Mesenchymal stem cell (in vitro differentiated cells and primary cell): ENCODE results near the gene SMAD3.
A peak's percentile ranks its signal among the peaks of the same experiment; 100 is the strongest.

Experiments
- DNase-seq: peaks from one replicate; pipeline ENCODE4 v3.0.0-alpha.2; 2013
- H2AFZ ChIP-seq: one replicate; pipeline ENCODE4 v1.6.1; 2013; ENCODE audit warnings: low read depth, mild to moderate bottlenecking, control low read depth, inconsistent platforms, low read length, moderate library complexity
- H2AK5ac ChIP-seq: 2 replicates; pipeline ENCODE4 v1.6.1; 2013; ENCODE audit warnings: low read length, moderate library complexity, mild to moderate bottlenecking, inconsistent platforms; ENCODE audit not compliant: severe bottlenecking
- H2BK120ac ChIP-seq: one replicate; pipeline ENCODE4 v1.6.1; 2013; ENCODE audit warnings: low read depth, mild to moderate bottlenecking, inconsistent platforms, low read length, moderate library complexity
- H2BK12ac ChIP-seq, 2 experiments: one replicate each; pipeline ENCODE4 v1.6.1; 2013; ENCODE audit warnings: inconsistent platforms in 2 of 2, low read length in 2 of 2, mild to moderate bottlenecking in 2 of 2, moderate library complexity in 2 of 2, control low read depth in 1 of 2
- H2BK15ac ChIP-seq: one replicate; pipeline ENCODE4 v1.6.1; 2013; ENCODE audit warnings: mild to moderate bottlenecking, low read depth, inconsistent platforms; ENCODE audit not compliant: poor library complexity, severe bottlenecking
- H2BK5ac ChIP-seq: 2 replicates; pipeline ENCODE4 v1.6.1; 2013; ENCODE audit warnings: low read depth, mild to moderate bottlenecking, low read length, control low read depth, inconsistent platforms; ENCODE audit not compliant: poor library complexity, severe bottlenecking
- H3K14ac ChIP-seq, 2 experiments: one replicate each; pipeline ENCODE4 v1.6.1; 2013; ENCODE audit warnings: inconsistent platforms in 2 of 2, low read length in 2 of 2, control low read depth in 1 of 2, mild to moderate bottlenecking in 1 of 2, moderate library complexity in 1 of 2
- H3K18ac ChIP-seq, 2 experiments: one replicate each; pipeline ENCODE4 v1.6.1; 2013; ENCODE audit warnings: inconsistent platforms in 2 of 2, low read length in 2 of 2, control low read depth in 1 of 2, low read depth in 1 of 2, mild to moderate bottlenecking in 1 of 2
- H3K23ac ChIP-seq, 2 experiments: one replicate each; pipeline ENCODE4 v1.6.1; 2013; ENCODE audit warnings: inconsistent platforms in 2 of 2, low read length in 2 of 2, mild to moderate bottlenecking in 2 of 2, moderate library complexity in 2 of 2, control low read depth in 1 of 2
- H3K27ac ChIP-seq: 2 replicates; pipeline ENCODE4 v1.5.1; 2013; ENCODE audit warnings: mild to moderate bottlenecking, moderate library complexity, low read length, control low read depth, inconsistent platforms; ENCODE audit not compliant: poor library complexity, severe bottlenecking
- H3K27me3 ChIP-seq, 2 experiments: 2 replicates each; pipeline versions ENCODE4 v1.6.1 to v1.7.0; 2013; ENCODE audit warnings: low read length in 2 of 2, mild to moderate bottlenecking in 2 of 2, moderate library complexity in 2 of 2, control low read depth in 1 of 2, inconsistent platforms in 1 of 2; ENCODE audit not compliant: control insufficient read depth in 1 of 2, insufficient read depth in 1 of 2
- H3K36me3 ChIP-seq, 2 experiments: 2 replicates each; pipeline versions ENCODE4 v1.6.1 to v1.7.0; 2013; ENCODE audit warnings: low read length in 2 of 2, control low read depth in 1 of 2, inconsistent platforms in 1 of 2, low read depth in 1 of 2, mild to moderate bottlenecking in 1 of 2; ENCODE audit not compliant: insufficient read depth in 2 of 2, control insufficient read depth in 1 of 2
- H3K4ac ChIP-seq, 2 experiments: one replicate each; pipeline ENCODE4 v1.6.1; 2013; ENCODE audit warnings: inconsistent platforms in 2 of 2, low read length in 2 of 2, mild to moderate bottlenecking in 2 of 2, moderate library complexity in 2 of 2, control low read depth in 1 of 2, low read depth in 1 of 2
- H3K4me1 ChIP-seq: 2 replicates; pipeline ENCODE4 v1.6.1; 2013; ENCODE audit warnings: low read depth, low read length, control low read depth; ENCODE audit not compliant: control insufficient read depth, insufficient read depth
- H3K4me2 ChIP-seq: 2 replicates; pipeline ENCODE4 v1.6.1; 2013; ENCODE audit warnings: low read length, mild to moderate bottlenecking, inconsistent platforms; ENCODE audit not compliant: poor library complexity, severe bottlenecking
- H3K4me3 ChIP-seq, 2 experiments: 2 replicates each; pipeline versions ENCODE4 v1.5.1 to v1.7.0; 2013; ENCODE audit warnings: low read length in 2 of 2, mild to moderate bottlenecking in 2 of 2, control low read depth in 1 of 2, low read depth in 1 of 2; ENCODE audit not compliant: insufficient read depth in 1 of 2
- H3K79me1 ChIP-seq: replicated peaks from 2 replicates; pipeline ENCODE4 v1.6.1; 2013; ENCODE audit warnings: mild to moderate bottlenecking, control low read depth, low read length, inconsistent platforms; ENCODE audit not compliant: poor library complexity, severe bottlenecking
- H3K9ac ChIP-seq: 2 replicates; pipeline ENCODE4 v1.7.0; 2013; ENCODE audit warnings: mild to moderate bottlenecking, low read length, moderate library complexity
- H3K9me3 ChIP-seq: 2 replicates; pipeline ENCODE4 v1.7.0; 2013; ENCODE audit warnings: mild to moderate bottlenecking, low read length; ENCODE audit not compliant: control insufficient read depth
- H4K8ac ChIP-seq: one replicate; pipeline ENCODE4 v1.6.1; 2013; ENCODE audit warnings: inconsistent platforms, mild to moderate bottlenecking, low read length, moderate library complexity
- H4K91ac ChIP-seq: one replicate; pipeline ENCODE4 v1.6.1; 2013; ENCODE audit warnings: mild to moderate bottlenecking, low read length, inconsistent platforms
- WGBS: methylation state at CpG from one replicate; pipeline ENCODE4 v1.1.7; 2013; ENCODE audit warnings: mixed read lengths; 5-methylcytosine and 5-hydroxymethylcytosine counted together

SMAD3 gene

GRCh38 chr15:67096546-67097294, 31.3 kb downstream of the SMAD3 start:
- Histone ChIP-seq H3K79me1 (peaks cover 31% of the 10 kb centered on the region), H3K23ac (peak overlapping the region in 1 of 2 experiments; percentile 6), H3K9ac (peak overlapping the region; percentile 19), H2AFZ (no peak overlapping the region), H3K36me3 (peaks cover 12 to 41% of the 10 kb centered on the region in 2 experiments), H3K18ac (peak overlapping the region in 1 of 2 experiments; percentile 13), H2BK5ac (no peak overlapping the region), H2BK120ac (no peak overlapping the region), H2BK12ac (no peak overlapping the region), H3K4ac (no peak overlapping the region), H3K27ac (no peak overlapping the region), H2AK5ac (no peak overlapping the region), H4K8ac (no peak overlapping the region), H3K4me3 (no peak overlapping the region), H4K91ac (no peak overlapping the region), H3K14ac (no peak overlapping the region), H2BK15ac (no peak overlapping the region), H3K4me1 (peaks cover 16% of the 10 kb centered on the region), H3K9me3 (no peaks in the 10 kb centered on the region), H3K27me3 (no peaks in the 10 kb centered on the region), H3K4me2 (no peak overlapping the region)
- DNase-seq = peak; percentile 62
- 92% methylated on average over 2 of the region's 2 CpGs for WGBS

- Histone ChIP-seq H3K4me3 (no peak overlapping the region), H3K4me1 (peaks cover 16% of the 10 kb centered on the region), H2AFZ (no peak overlapping the region), H2BK15ac (no peak overlapping the region), H3K27ac (no peak overlapping the region), H2BK12ac (no peak overlapping the region), H4K8ac (no peak overlapping the region), H2AK5ac (no peak overlapping the region), H2BK120ac (no peak overlapping the region), H4K91ac (no peak overlapping the region), H3K36me3 (peaks cover 12 to 41% of the 10 kb centered on the region in 2 experiments), H3K4ac (no peak overlapping the region), H3K9ac (peak overlapping the region; percentile 58), H3K79me1 (peaks cover 27% of the 10 kb centered on the region), H3K18ac (no peak overlapping the region), H3K27me3 (no peaks in the 10 kb centered on the region), H3K9me3 (no peaks in the 10 kb centered on the region), H3K4me2 (no peak overlapping the region), H2BK5ac (no peak overlapping the region), H3K23ac (no peak overlapping the region), H3K14ac (no peak overlapping the region)
- 96% methylated on average over 4 of the region's 4 CpGs for WGBS
- DNase-seq = no peak
These were observed 32.0 kb downstream of the SMAD3 start for GRCh38 chr15:67097424-67097823.

GRCh38 chr15:67097930-67098740, 32.7 kb downstream of the SMAD3 start:
- no peaks in the 10 kb centered on the region for H3K27me3 ChIP-seq
- peak overlapping the region; percentile 86 for H4K91ac ChIP-seq
- H4K8ac ChIP-seq = no peak overlapping the region
- H3K18ac ChIP-seq = peak overlapping the region; percentile 91 to 93
- H2BK15ac ChIP-seq = peak overlapping the region; percentile 75
- H3K9me3 ChIP-seq = no peaks in the 10 kb centered on the region
- H3K27ac ChIP-seq = no peak overlapping the region
- H3K79me1 ChIP-seq = peaks cover 26% of the 10 kb centered on the region
- H2BK120ac ChIP-seq = peak overlapping the region; percentile 93
- no peak overlapping the region for H2AFZ ChIP-seq
- H3K4me2 ChIP-seq = no peak overlapping the region
- peaks cover 12 to 42% of the 10 kb centered on the region in 2 experiments for H3K36me3 ChIP-seq
- no peak overlapping the region for H3K14ac ChIP-seq
- peaks cover 18% of the 10 kb centered on the region for H3K4me1 ChIP-seq
- peak; percentile 85 for DNase-seq
- H3K9ac ChIP-seq = peak overlapping the region; percentile 79
- H2BK5ac ChIP-seq = no peak overlapping the region
- H2AK5ac ChIP-seq = no peak overlapping the region
- H2BK12ac ChIP-seq = peak overlapping the region in 1 of 2 experiments; percentile 94
- H3K4ac ChIP-seq = peak overlapping the region; percentile 6 to 66
- H3K23ac ChIP-seq = no peak overlapping the region
- H3K4me3 ChIP-seq = peak overlapping the region in 1 of 2 experiments; percentile 69
- 22% methylated on average over 14 of the region's 14 CpGs for WGBS

GRCh38 chr15:67098768-67099282, 33.4 kb downstream of the SMAD3 start:
- peak overlapping the region; percentile 59 for H2AK5ac ChIP-seq
- no peak overlapping the region for H2AFZ ChIP-seq
- H2BK15ac ChIP-seq = peak overlapping the region; percentile 75
- H3K4me1 ChIP-seq = peaks cover 21% of the 10 kb centered on the region
- peak overlapping the region; percentile 86 for H4K91ac ChIP-seq
- H3K4me2 ChIP-seq = peak overlapping the region; percentile 5
- peak overlapping the region in 1 of 2 experiments; percentile 64 for H3K14ac ChIP-seq
- peak overlapping the region; percentile 66 to 76 for H3K4ac ChIP-seq
- H3K79me1 ChIP-seq = peaks cover 25% of the 10 kb centered on the region
- no peaks in the 10 kb centered on the region for H3K9me3 ChIP-seq
- H3K36me3 ChIP-seq = peaks cover 5 to 40% of the 10 kb centered on the region in 2 experiments
- WGBS = 75% methylated on average over 8 of the region's 8 CpGs
- peak overlapping the region in 1 of 2 experiments; percentile 69 for H3K4me3 ChIP-seq
- peak overlapping the region; percentile 94 to 99 for H2BK12ac ChIP-seq
- peak overlapping the region; percentile 91 to 93 for H3K18ac ChIP-seq
- no peak overlapping the region for H3K27ac ChIP-seq
- H3K9ac ChIP-seq = peak overlapping the region; percentile 79
- peak overlapping the region; percentile 93 for H2BK120ac ChIP-seq
- no peak overlapping the region for H3K23ac ChIP-seq
- H3K27me3 ChIP-seq = no peaks in the 10 kb centered on the region
- H4K8ac ChIP-seq = peak overlapping the region; percentile 91
- no peak overlapping the region for H2BK5ac ChIP-seq
- DNase-seq = peak; percentile 59
